HL-60/S4 treated with phorbol 12-myristate 13-acetate at 8.2 ng/mL for 4 days and 3 days (cell line): ENCODE data around the gene ZNF473.

Experiments
- in situ Hi-C: fragments of 300-500 bp; cut with MboI; formaldehyde crosslinking; loops from 2 replicates; pipeline ENCODE4 v1.15.0; 2022; ENCODE audit warnings: low sequenced_read_pairs

ZNF473 gene

DNA sequence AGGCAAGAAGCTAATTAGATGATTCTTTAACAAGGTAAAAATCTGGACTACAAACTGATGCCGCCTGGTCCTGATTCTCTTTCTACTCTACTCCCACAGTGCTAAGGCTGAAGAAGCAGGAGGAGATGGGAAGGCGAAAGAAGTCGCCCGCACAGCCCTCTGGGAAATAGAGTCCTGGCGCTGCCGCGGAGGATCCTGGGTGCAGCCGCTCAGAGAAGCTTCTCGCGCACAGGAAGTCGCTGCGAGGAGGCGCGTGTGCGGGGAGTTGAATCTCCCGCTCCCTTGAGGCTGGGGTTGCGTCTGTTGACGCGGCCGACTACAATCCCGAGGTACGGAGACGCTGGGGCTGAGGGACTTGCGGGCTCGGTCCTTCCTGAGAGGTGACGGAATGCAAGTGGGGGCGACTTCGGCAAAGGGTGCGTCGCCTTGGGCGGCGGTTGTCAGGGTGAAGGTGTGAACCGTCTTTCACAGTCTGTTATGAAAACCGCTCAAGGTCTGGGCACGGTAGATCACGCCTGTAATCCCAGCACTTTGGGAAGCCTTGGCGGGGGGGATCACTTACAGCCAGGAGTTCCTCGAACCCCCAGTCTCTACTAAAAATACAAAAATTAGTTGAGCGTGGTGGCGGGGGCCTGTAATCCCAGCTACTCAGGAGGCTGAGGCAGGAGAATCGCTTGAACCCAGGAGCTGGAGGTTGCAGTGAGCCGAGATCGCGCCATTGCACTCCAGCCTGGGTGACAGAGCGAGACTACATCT, at the start of gene ZNF473:
Gene ZNF473, plus strand, starts transcription at position 212 of the 756 bp plus-strand sequence. CDS start 5,078 bp downstream, outside the sequence.
- in situ Hi-C loops: no loop called here

GRCh38 chr19:49976496-49976895, 49.3 kb upstream of the ZNF473 start:
- in situ Hi-C loops: no loop called here

GRCh38 chr19:49977076-49977475, 48.7 kb upstream of the ZNF473 start:
- in situ Hi-C loops: no loop called here

DNA sequence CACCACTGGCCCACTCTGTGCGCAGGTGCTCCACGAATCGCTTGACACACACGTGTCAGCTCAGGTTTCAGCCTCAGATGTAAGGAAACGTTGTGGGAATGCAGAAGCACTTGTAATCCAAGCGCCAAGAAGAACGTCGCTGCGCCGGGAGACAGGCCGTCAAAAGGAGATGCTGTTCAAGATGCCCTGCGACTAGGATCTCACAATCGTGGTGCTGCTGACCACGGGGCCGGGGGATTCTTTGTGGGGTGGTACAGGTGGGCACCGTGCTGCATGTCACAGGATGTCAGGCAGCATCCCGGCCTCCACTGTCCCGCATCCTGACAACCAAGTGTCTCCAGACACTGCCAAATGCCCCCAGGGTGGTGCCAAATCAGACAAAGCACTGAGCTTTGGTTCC, 47.9 kb upstream of the ZNF473 start:
- in situ Hi-C loops: no loop called here

GRCh38 chr19:49978324-49978723, 47.5 kb upstream of the ZNF473 start:
- in situ Hi-C loops: no loop called here

GRCh38 chr19:49981603-49982593, 43.9 kb upstream of the ZNF473 start:
- in situ Hi-C loops: loop anchor here (10.0 kb wide), 1 partner anchor 47 kb away; no protein-coding TSS in a partner anchor

- in situ Hi-C loops: loop anchor here (10.0 kb wide), 1 partner anchor 49 kb away; no protein-coding TSS in a partner anchor
Observed at GRCh38 chr19:49983645-49984229, 42.1 kb upstream of the ZNF473 start.

DNA sequence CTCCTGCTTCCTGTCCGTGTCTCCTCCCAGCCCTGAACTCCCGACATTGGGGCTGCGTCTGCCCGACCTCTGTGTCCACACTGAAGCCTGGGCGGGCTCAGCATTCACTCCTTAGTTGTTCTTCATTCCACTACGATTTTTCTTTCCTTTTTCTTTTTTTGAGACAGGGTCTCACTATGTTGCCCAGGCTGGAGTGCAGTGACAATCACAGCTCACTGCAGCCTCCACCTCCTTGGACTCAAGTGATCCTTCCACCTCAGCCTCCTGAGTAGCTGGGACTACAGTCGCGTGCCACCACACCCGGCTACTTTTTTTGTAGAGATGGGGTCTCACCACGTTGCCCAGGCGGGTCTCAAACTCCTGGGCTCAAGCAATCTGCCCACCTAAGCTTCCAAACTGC, 41.3 kb upstream of the ZNF473 start:
- in situ Hi-C loops: loop anchor here (10.0 kb wide), 1 partner anchor 50 kb away; no protein-coding TSS in a partner anchor

- in situ Hi-C loops: loop anchor here (10.0 kb wide), 1 partner anchor 51 kb away; no protein-coding TSS in a partner anchor
Observed at GRCh38 chr19:49985871-49986270, 39.9 kb upstream of the ZNF473 start.

DNA sequence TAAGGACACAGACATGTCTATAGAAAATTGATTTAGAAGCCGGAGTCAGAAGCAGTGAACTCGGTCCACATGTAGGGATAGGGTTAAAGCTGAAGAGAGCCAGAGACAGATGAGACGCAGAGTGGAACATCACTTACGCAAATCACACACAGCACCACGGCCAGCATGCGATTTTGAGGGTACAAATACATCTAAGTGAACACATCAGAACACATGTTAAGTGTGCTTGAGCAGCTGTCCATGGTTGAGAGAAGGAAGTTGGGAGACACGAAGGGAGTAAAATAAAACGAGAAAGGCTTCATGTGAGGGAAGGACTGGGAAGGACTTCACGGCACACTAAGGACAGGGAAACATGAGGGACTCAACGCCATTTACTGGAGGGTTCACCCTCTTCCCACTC, 39.5 kb upstream of the ZNF473 start:
- in situ Hi-C loops: loop anchor here (10.0 kb wide), 1 partner anchor 52 kb away; no protein-coding TSS in a partner anchor

DNA sequence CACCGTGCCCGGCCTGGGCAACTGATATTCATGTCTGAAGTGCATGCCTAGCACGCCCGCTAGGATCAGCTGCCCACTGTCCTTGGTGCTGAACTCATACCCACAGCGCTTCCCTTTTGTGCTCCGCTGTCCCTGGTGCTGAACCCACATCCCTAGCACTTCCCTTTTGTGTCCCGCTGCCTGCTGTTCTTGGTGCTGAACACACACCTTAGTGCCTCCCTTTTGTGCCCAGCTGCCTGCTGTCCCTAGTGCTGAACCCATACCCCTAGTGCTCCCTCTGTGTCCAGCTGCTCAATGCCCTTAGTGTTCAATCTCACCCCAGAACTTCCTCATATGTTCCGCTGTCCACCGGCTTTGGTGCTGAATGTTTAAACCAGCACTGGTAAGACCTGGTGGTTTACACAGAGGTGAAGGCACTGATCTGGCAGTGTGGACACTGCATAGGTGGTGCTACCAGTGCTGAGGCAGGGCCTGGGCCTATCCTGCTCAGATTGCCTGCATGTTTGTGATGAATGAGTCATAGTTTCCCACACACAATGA, 38.6 kb upstream of the ZNF473 start:
- in situ Hi-C loops: loop anchor here (10.0 kb wide), 1 partner anchor 52 kb away; no protein-coding TSS in a partner anchor

- in situ Hi-C loops: loop anchor here (10.0 kb wide), 1 partner anchor 53 kb away; no protein-coding TSS in a partner anchor
Observed at GRCh38 chr19:49988007-49988406, 37.8 kb upstream of the ZNF473 start.

- in situ Hi-C loops: loop anchor here (10.0 kb wide), 1 partner anchor 54 kb away; no protein-coding TSS in a partner anchor
Observed at GRCh38 chr19:49988433-49988832, 37.4 kb upstream of the ZNF473 start.

DNA sequence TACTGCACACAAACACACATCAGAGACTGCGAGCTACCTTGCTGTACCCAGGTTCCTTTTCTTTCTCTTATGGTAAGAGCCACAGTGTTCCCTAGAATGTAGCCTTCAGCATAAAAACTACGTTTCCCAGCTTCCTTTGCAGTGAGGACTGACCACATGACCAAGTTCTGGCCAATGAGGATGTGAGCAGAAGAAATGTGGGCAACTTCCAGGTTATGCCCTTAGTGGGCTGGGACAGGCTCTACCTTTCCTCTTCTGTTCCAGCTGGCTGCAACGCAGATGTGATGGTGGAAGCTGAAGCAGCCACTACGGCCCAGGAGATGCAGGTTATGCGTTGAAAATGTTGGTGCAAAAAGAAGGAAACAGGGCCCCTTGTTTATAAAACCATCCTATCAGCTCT, 28.1 kb upstream of the ZNF473 start:
- in situ Hi-C loops: no loop called here

DNA sequence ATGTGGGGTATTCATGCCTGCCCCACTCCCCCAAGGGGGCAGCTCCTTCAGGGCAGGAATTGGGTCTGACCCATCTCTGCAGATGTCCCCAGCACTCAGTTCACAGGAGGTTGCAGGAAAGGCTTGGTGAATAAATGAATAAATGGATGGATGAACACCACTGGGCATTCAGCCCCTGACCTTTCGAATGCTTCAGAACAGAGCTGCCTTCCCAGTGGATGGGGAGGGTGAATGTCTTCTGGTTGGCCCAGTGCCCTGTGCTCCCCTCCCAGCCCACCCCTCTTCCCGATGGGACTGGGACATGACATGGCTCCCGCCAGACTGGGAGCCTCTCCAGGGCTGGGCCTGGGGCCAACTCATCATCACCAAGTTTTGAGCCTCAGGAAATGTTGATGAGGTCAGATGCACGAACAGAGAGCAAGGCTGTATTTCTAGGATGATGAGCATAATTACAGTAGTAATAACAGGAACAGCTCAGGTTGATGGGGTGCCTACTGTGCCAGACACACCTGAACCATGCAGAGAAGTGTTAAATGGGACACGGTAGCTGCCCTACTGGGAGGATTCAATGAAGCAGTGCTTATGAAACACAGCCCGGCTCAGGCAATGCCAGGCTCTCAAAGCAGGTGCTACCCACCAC, 26.3 kb upstream of the ZNF473 start:
- in situ Hi-C loops: no loop called here

DNA sequence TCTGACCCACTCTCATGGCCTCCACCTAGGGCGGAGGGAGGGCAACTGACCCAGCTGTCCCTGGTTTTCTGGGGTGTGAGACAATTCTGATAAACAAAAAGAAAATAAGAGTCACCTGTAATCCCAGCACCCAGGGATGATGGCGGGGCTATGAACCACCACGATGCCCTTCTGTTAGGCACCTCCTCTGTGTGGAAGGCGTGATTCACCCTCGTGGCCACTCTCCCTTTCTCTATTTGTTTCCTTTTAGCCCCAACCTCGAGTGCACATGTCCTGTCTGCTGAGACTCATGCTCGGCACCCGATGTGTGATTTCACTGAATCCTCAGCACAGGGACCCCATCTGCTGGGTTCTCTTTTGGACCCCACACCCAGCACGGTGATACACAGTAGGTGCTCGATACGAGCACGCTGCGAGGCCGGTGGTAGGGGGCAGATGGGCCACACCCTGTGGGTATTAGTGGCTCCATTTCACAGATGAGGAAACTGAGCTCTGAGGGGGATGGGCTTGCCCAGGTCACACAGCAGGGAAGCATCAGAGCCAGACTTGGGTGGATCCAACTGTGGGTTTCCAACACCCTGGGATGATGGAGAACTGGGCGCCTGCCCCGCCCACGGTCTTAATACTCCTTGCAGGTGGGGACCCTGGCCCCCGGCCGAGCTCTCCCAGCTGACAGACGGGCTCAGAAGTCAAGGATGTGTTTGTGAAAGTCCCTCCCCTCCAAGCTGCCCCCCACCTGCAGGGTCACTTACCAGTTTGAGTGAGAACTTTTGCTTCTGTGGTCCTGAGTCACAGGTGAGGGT, 25.6 kb upstream of the ZNF473 start:
- in situ Hi-C loops: no loop called here

GRCh38 chr19:50000841-50001557, 24.8 kb upstream of the ZNF473 start:
- in situ Hi-C loops: no loop called here

DNA sequence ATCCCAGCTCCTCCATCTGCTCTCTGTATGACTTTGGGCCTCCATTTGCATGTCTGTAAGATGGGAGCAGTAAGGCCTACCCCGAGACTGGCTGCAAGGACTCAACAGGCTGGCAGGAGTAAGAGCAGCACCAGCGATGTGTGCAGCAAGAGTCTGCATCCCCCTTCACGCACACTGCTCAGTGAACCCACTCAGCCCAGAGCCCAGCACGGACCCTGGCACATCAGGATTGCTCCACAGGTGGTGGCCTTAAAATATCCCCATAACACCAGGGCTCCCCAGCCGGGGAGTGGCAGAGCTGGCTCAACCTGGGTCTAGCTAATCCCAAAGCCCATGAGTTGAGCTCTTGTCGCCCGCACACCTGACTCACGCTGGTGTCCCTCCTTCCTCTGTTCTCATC, 24.0 kb upstream of the ZNF473 start:
- in situ Hi-C loops: no loop called here
